WERI-Rb-1 (cell line): ENCODE data around the gene NEURL4.

Experiments used
- DNase-seq: peaks from one replicate; pipeline ENCODE4 v3.0.0-alpha.2; 2020
- H3K27ac ChIP-seq: fragments of 250-450 bp; sonication (Bioruptor Pico); 2 replicates; pipeline ENCODE4 v1.5.1; 2020; ENCODE audit warnings: mild to moderate bottlenecking, moderate library complexity
- H3K27me3 ChIP-seq: fragments of 250-450 bp; sonication (Bioruptor Pico); 2 replicates; pipeline ENCODE4 v1.5.1; 2021; ENCODE audit warnings: mild to moderate bottlenecking, low read depth, moderate library complexity; ENCODE audit not compliant: insufficient read depth, severe bottlenecking
- H3K36me3 ChIP-seq: fragments of 250-450 bp; sonication (Bioruptor Pico); 2 replicates; pipeline ENCODE4 v1.5.1; 2020; ENCODE audit warnings: mild to moderate bottlenecking, moderate library complexity
- H3K4me3 ChIP-seq: 2 replicates; pipeline ENCODE4 v1.5.1; 2011; ENCODE audit warnings: low read depth, mild to moderate bottlenecking, control low read depth, low read length
- H3K9me3 ChIP-seq: fragments of 250-450 bp; sonication (Bioruptor Pico); 2 replicates; pipeline ENCODE4 v1.5.1; 2021; ENCODE audit warnings: mild to moderate bottlenecking, moderate library complexity; ENCODE audit not compliant: severe bottlenecking
- TF ChIP-seq, protein P1 (sequence below): IDR thresholded peaks from 2 replicates; pipeline ENCODE4 v1.5.1; 2011; ENCODE audit warnings: low read depth, mild to moderate bottlenecking, control low read depth, inconsistent platforms, low read length

Gene NEURL4

DNA sequence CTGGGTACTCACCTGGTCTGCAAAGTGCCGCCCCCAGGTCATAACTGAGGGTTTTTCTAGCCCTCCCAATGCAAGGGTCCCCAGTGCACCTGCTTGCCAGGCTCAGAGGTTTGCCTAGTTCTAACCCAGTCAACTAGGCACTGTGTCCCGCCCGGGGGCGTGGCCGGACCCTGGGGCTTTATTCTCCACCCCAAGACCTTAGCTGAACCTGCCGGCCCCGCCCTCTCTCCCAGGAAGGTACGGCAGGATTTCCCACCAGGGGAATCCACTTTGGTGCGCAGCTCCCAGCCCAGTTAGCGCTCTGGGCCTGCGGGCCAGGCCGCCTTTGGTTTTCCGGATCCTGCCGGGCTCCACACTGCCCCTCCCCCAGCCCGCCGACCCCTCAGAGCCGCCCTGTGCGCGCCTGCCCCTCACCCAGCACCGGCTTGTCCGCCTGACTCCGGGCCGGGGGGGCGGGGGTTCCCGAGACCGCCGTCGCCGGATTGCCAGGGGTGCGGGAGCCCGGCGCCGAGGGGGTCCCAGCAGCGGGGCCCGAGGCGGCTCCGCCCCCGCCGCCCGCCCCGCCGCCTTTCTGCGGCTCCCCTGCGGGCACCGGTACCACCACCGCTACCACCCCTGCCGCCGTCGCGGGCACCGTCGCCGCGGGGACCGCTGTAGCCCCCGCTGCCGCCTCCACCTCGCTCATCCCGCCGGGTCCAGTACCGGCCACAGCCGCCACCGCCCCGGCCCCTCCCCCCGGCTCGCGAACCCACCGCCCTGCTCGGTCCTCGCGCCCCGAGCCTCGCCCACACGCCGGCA is 35.1 kb downstream of the NEURL4 start:
- Histone ChIP-seq H3K36me3 (no peaks in the 10 kb centered on the region), H3K27me3 (no peaks in the 10 kb centered on the region), H3K4me3 (peak overlapping the region; percentile 42), H3K9me3 (no peaks in the 10 kb centered on the region), H3K27ac (peak overlapping the region; percentile 36; the same call in 1 of the 2 replicates)
- DNase-seq = peak; percentile 91
- TF ChIP-seq, protein P1, sequence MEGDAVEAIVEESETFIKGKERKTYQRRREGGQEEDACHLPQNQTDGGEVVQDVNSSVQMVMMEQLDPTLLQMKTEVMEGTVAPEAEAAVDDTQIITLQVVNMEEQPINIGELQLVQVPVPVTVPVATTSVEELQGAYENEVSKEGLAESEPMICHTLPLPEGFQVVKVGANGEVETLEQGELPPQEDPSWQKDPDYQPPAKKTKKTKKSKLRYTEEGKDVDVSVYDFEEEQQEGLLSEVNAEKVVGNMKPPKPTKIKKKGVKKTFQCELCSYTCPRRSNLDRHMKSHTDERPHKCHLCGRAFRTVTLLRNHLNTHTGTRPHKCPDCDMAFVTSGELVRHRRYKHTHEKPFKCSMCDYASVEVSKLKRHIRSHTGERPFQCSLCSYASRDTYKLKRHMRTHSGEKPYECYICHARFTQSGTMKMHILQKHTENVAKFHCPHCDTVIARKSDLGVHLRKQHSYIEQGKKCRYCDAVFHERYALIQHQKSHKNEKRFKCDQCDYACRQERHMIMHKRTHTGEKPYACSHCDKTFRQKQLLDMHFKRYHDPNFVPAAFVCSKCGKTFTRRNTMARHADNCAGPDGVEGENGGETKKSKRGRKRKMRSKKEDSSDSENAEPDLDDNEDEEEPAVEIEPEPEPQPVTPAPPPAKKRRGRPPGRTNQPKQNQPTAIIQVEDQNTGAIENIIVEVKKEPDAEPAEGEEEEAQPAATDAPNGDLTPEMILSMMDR = no peak

GRCh38 chr17:7293159-7293558 is 36.0 kb downstream of the NEURL4 start:
- H3K4me3 ChIP-seq = no peak overlapping the region
- no peaks in the 10 kb centered on the region for H3K27me3 ChIP-seq
- TF ChIP-seq, protein P1 = no peak
- H3K27ac ChIP-seq = no peak overlapping the region
- no peak for DNase-seq
- no peaks in the 10 kb centered on the region for H3K9me3 ChIP-seq
- no peaks in the 10 kb centered on the region for H3K36me3 ChIP-seq

DNA sequence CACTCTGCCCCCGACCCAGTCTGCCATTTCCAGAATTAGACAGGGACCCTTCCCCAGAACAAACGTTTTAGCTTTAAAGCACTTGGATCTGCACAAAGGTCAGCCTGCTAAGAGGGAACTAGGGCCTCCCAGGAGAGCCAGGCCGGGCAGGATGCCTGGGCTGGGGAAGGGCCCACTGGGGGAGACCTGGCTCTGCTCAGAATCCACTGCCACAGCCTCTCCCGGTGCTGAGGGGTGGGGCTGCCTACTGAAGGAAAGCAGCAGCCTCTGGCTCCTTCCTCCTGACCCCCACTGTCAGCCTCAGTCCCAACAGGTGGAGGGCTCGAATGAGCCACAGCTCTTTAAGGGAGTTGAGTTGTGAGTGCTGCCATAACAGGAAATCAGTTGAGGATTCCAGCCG is 36.4 kb downstream of the NEURL4 start:
- Histone ChIP-seq H3K36me3 (no peaks in the 10 kb centered on the region), H3K4me3 (no peak overlapping the region), H3K9me3 (no peaks in the 10 kb centered on the region), H3K27ac (no peak overlapping the region), H3K27me3 (no peaks in the 10 kb centered on the region)
- no peak for DNase-seq
- TF ChIP-seq, protein P1 = no peak

DNA sequence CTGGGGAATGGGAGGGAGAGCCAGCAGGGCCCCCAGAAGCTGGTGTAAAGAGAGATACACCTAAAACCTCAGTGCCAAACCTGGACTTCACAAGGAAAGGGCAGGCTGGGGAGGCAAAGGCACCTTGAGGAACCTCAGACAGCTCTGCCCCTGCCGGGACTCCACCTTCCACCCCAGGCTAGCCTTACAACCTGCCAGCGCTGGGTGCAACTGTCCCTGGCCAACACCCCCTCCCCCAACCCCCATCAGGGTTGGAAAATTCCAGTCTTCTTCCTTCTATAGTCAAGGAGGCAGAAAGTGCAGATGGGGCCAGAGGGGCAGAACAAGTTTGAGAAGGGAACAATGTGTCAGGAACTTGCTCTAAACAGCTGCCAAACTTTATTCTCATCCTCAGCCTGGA is 36.9 kb downstream of the NEURL4 start:
- no peak for DNase-seq
- Histone ChIP-seq H3K4me3 (no peak overlapping the region), H3K27ac (no peak overlapping the region), H3K9me3 (no peaks in the 10 kb centered on the region), H3K36me3 (no peaks in the 10 kb centered on the region), H3K27me3 (no peaks in the 10 kb centered on the region)
- TF ChIP-seq, protein P1 = no peak

- H3K4me3 ChIP-seq = no peak overlapping the region
- no peaks in the 10 kb centered on the region for H3K9me3 ChIP-seq
- H3K36me3 ChIP-seq = no peaks in the 10 kb centered on the region
- DNase-seq = no peak
- H3K27me3 ChIP-seq = no peaks in the 10 kb centered on the region
- TF ChIP-seq, protein P1 = no peak
- no peak overlapping the region for H3K27ac ChIP-seq
Measured at GRCh38 chr17:7290685-7291084, 38.5 kb downstream of the NEURL4 start.

DNA sequence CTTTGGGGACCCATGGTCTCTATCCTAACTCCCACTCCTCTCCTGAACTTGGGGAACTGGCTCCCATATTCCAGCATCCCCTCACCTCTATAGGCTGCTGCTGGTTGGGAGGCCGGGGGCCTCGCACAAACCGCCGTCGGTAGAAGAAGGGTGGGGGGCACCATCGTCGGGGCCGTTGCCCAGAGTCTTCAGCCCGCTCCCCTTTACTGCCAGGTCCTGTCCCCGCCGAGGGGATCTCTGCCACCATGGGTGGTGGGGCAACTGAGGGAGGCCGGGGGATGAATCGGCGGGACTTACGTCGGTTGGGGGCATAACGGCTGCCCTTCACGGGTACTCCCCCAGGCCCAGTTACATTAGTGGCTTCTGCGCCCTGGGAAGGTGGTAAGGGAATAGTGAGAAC is 39.0 kb downstream of the NEURL4 start:
- DNase-seq = no peak

More for the DNA sequence above, 39.0 kb downstream of the NEURL4 start:
- TF ChIP-seq, protein P1 = no peak
- H3K27me3 ChIP-seq = no peaks in the 10 kb centered on the region
- no peak overlapping the region for H3K27ac ChIP-seq
- H3K9me3 ChIP-seq = no peaks in the 10 kb centered on the region
- no peak overlapping the region for H3K4me3 ChIP-seq
- H3K36me3 ChIP-seq = no peaks in the 10 kb centered on the region
